ENCODE results near the gene FAT4. TPM values are rescaled to one million over a fixed set of nuclear protein-coding genes. Genes with fewer than 3 reads are reported as not detected.

Gene FAT4
- total and polyA plus RNA-seq, 2 donors (not counting 3 experiments of a cell fraction or from before 2014, with no cell fraction given) = 16.4 to 39.1 TPM

GRCh38 chr4:125265846-125266245 is 48.9 kb upstream of the FAT4 start:
- Histone ChIP-seq H2AFZ (ENCODE audit: low read depth, low read length) (no peak overlapping the region), H4K20me1 (replicated peaks; ENCODE audit: control insufficient read depth, extremely low read depth, insufficient read depth, low read length) (no peaks in the 10 kb centered on the region), H3K9me3 (replicated peaks; ENCODE audit: control insufficient read depth, insufficient read depth, low read length) (no peaks in the 10 kb centered on the region), H3K4me1 (ENCODE audit: control insufficient read depth, extremely low read depth, insufficient read depth, low read length) (no peaks in the 10 kb centered on the region), H3K36me3 (ENCODE audit: control insufficient read depth in 2 of 2, extremely low read depth in 1 of 2, insufficient read depth in 2 of 2, low read length in 2 of 2) (no peaks in the 10 kb centered on the region), H3K27ac (ENCODE audit: insufficient read depth, low read depth, low read length) (no peak overlapping the region), H3K9me1 (replicated peaks; ENCODE audit: control insufficient read depth, extremely low read depth, insufficient read depth, low read length) (no peaks in the 10 kb centered on the region), H3K9ac (replicated peaks; ENCODE audit: extremely low read depth, insufficient read depth, low read length) (no peak overlapping the region), H3K79me2 (ENCODE audit: control insufficient read depth, insufficient read depth, low read length) (no peaks in the 10 kb centered on the region), H3K4me2 (ENCODE audit: insufficient read depth, low read length) (no peak overlapping the region), H3K27me3 (ENCODE audit: control insufficient read depth in 2 of 2, insufficient read depth in 2 of 2, low read length in 2 of 2) (no peaks in the 10 kb centered on the region), H3K4me3 (replicated peaks in 1 of 3; ENCODE audit: insufficient read depth in 1 of 3, low read depth in 1 of 3, low read length in 3 of 3) (no peak overlapping the region)
- TF ChIP-seq CTCF (IDR thresholded peaks at IDR 0.05; ENCODE audit: extremely low read depth in 1 of 2, insufficient read depth in 1 of 2, low read depth in 1 of 2, low read length in 2 of 2) (no peak), POLR2AphosphoS5 (IDR thresholded peaks at IDR 0.05; ENCODE audit: insufficient read depth, low read depth, low read length) (no peak), MAX (IDR thresholded peaks at IDR 0.05; ENCODE audit: insufficient read depth, insufficient read length) (no peak), FOS (IDR thresholded peaks at IDR 0.05; ENCODE audit: borderline replicate concordance, insufficient read depth, low read length) (no peak), GATA2 (IDR thresholded peaks at IDR 0.05; ENCODE audit: insufficient read depth, insufficient read length, low read depth, low read length) (no peak), JUN (IDR thresholded peaks at IDR 0.05; ENCODE audit: borderline replicate concordance, insufficient read depth, insufficient read length, low read depth) (no peak), MYC (IDR thresholded peaks at IDR 0.05; ENCODE audit: low read depth, low read length) (no peak), POLR2A (IDR thresholded peaks at IDR 0.05; ENCODE audit: low read depth, low read length) (no peak), EZH2 (IDR thresholded peaks at IDR 0.05; ENCODE audit: borderline replicate concordance, low read depth, low read length, severe bottlenecking) (no peak)
- dilution Hi-C loops (cut with MboI; ENCODE audit: extremely low pct_ligation_motif_present, low sequenced_read_pairs) (no loop called here), intact Hi-C loops (cut with micrococcal nuclease) (no loop called here)
- no TSS peak for BruUV-seq (replicated peaks)
- DNase-seq (ENCODE audit: low read depth, low spot score) (no peak), FAIRE-seq (no peak)
- ChIA-PET POLR2A (no interaction called here), CTCF (interaction anchor here (1.2 kb wide), 1 partner anchor 17 kb away, joined by 3 read pairs; no protein-coding TSS in a partner anchor)
